B cell (primary cell): ENCODE results near the gene NTPCR. TPM values are rescaled to one million over a fixed set of nuclear protein-coding genes. Genes with fewer than 3 reads are reported as not detected.

Experiments used
- ATAC-seq: fragments of 200-7000 bp; cut with Tn5 transposase; one replicate; pipeline ENCODE4 v1.10.0; 2021; ENCODE audit warnings: low read depth, mild to moderate bottlenecking, moderate number of reproducible peaks, moderate library complexity
- CTCF ChIA-PET: fragments of 350-600 bp; sonication (Branson Sonifier 250); formaldehyde crosslinking; loops from one replicate; lab custom pipeline; 2021; ENCODE audit warnings: antibody characterized with exemption, inconsistent platforms; lab: Charles Lee
- POLR2A ChIA-PET: fragments of 350-600 bp; sonication (Branson Sonifier 250); formaldehyde crosslinking; loops from one replicate; lab custom pipeline; 2021; ENCODE audit warnings: antibody characterized with exemption; lab: Charles Lee
- DNase-seq: peaks from one replicate; pipeline ENCODE4 v3.0.0; 2013
- H2AFZ ChIP-seq: 2 replicates; pipeline ENCODE4 v1.6.1; 2012; ENCODE audit warnings: mild to moderate bottlenecking, low read depth, low read length; ENCODE audit not compliant: insufficient read depth, poor library complexity, severe bottlenecking
- H3K27ac ChIP-seq, 2 donors: 1 replicate in 1 of 2; 2 replicates in 1 of 2; pipeline ENCODE4 v1.5.1; 2012 to 2013; ENCODE audit warnings: low read length in 2 of 2, mild to moderate bottlenecking in 2 of 2, moderate library complexity in 1 of 2
- H3K27me3 ChIP-seq, 4 experiments: fragments of 200-600 bp in 1 of 4; sonication (generic) in 1 of 4; replicated peaks in 1 of 4; 1 replicate in 2 of 4; 2 replicates in 2 of 4; pipeline versions ENCODE4 v1.6.1 to v1.7.0; 2013 to 2016; ENCODE audit warnings: low read length in 3 of 4, mild to moderate bottlenecking in 2 of 4, mixed read lengths in 1 of 4, moderate library complexity in 1 of 4; ENCODE audit not compliant: insufficient read depth in 4 of 4, control insufficient read depth in 3 of 4; ENCODE audit errors: control extremely low read depth in 1 of 4
- H3K36me3 ChIP-seq, 2 experiments: replicated peaks in 1 of 2; 1 replicate in 1 of 2; 2 replicates in 1 of 2; pipeline versions ENCODE4 v1.6.1 to v1.7.1; 2013; ENCODE audit warnings: low read length in 1 of 2; ENCODE audit not compliant: insufficient read depth in 2 of 2, control insufficient read depth in 1 of 2; ENCODE audit errors: control extremely low read depth in 1 of 2, extremely low read depth in 1 of 2
- H3K4me1 ChIP-seq, 2 donors: fragments of 200-600 bp in 1 of 2; sonication (generic) in 1 of 2; 1 replicate in 1 of 2; 2 replicates in 1 of 2; pipeline versions ENCODE4 v1.5.1 to v1.6.1; 2013 to 2017; ENCODE audit warnings: low read length in 2 of 2; ENCODE audit not compliant: control insufficient read depth in 2 of 2, insufficient read depth in 2 of 2
- H3K4me2 ChIP-seq: replicated peaks from 2 replicates; pipeline ENCODE3; 2012; ENCODE audit warnings: mild to moderate bottlenecking, low read depth, low read length; ENCODE audit not compliant: poor library complexity, severe bottlenecking
- H3K4me3 ChIP-seq, 5 experiments: fragments of 200-600 bp in 1 of 5; sonication (generic) in 1 of 5; 1 replicate in 3 of 5; 2 replicates in 2 of 5; pipeline versions ENCODE4 v1.5.1 to v1.7.0; 2011 to 2016; ENCODE audit warnings: low read length in 4 of 5, mild to moderate bottlenecking in 4 of 5, low read depth in 2 of 5, control low read depth in 1 of 5, moderate library complexity in 1 of 5; ENCODE audit not compliant: insufficient read depth in 1 of 5; ENCODE audit errors: control extremely low read depth in 1 of 5, extremely low read depth in 1 of 5
- H3K79me2 ChIP-seq: fragments of 200-600 bp; sonication (generic); one replicate; pipeline ENCODE4 v1.6.0; 2016; ENCODE audit warnings: low read length; ENCODE audit not compliant: control insufficient read depth, insufficient read depth
- H3K9ac ChIP-seq: fragments of 200-600 bp; sonication (generic); 2 replicates; pipeline ENCODE4 v1.6.1; 2017; ENCODE audit warnings: mild to moderate bottlenecking, low read length, moderate library complexity
- H3K9me3 ChIP-seq, 3 donors: one replicate each; pipeline versions ENCODE4 v1.6.1 to v1.7.1; 2013; ENCODE audit warnings: low read length in 2 of 3; ENCODE audit not compliant: control insufficient read depth in 2 of 3, insufficient read depth in 1 of 3; ENCODE audit errors: control extremely low read depth in 1 of 3
- H4K20me1 ChIP-seq: 2 replicates; pipeline ENCODE4 v1.6.0; 2012; ENCODE audit warnings: mild to moderate bottlenecking, low read length; ENCODE audit not compliant: insufficient read depth, control insufficient read depth, poor library complexity, severe bottlenecking
- H3K27ac Mint-ChIP-seq: one replicate; pipeline ENCODE4 v1.8.0; 2021; ENCODE audit warnings: mixed read lengths
- H3K27me3 Mint-ChIP-seq: one replicate; pipeline ENCODE4 v1.8.0; 2021; ENCODE audit warnings: mixed read lengths
- H3K4me1 Mint-ChIP-seq: one replicate; pipeline ENCODE4 v1.8.0; 2021; ENCODE audit warnings: mixed read lengths
- H3K4me3 Mint-ChIP-seq: one replicate; pipeline ENCODE4 v1.8.0; 2021; ENCODE audit warnings: mixed read lengths
- H3K9me3 Mint-ChIP-seq: one replicate; pipeline ENCODE4 v1.8.0; 2022; ENCODE audit warnings: mixed read lengths; ENCODE audit not compliant: insufficient read depth
- EZH2 ChIP-seq: IDR thresholded peaks from 2 replicates; pipeline ENCODE4 v1.6.1; 2012; ENCODE audit warnings: borderline replicate concordance, low read depth, mild to moderate bottlenecking, moderate library complexity, low read length; ENCODE audit not compliant: insufficient read depth, poor library complexity, severe bottlenecking
- WGBS: methylation state at CpG from one replicate; pipeline ENCODE4 v1.1.5; 2013; ENCODE audit warnings: missing lambda C conversion rate; ENCODE audit not compliant: insufficient coverage; 5-methylcytosine and 5-hydroxymethylcytosine counted together
- intact Hi-C: fragments of 100-400 bp; cut with micrococcal nuclease; formaldehyde crosslinking; loops from one replicate; pipeline ENCODE4 v1.10.0; 2022
- polyA plus RNA-seq: library from polyadenylated mRNA; depleted of rRNA; stranded (reverse); fragments of >200 nt; gene quantifications from 2 replicates; pipeline ENCODE4 v1.2.3, GENCODE V29; 2012
- total RNA-seq, 2 donors: library from RNA; stranded (reverse); fragments of 120-200 nt in 1 of 2; gene quantifications; 1 replicate in 1 of 2; 2 replicates in 1 of 2; pipeline versions ENCODE4 v1.2.3 to v1.2.4, GENCODE V29; 2013 to 2022
- TF ChIP-seq, protein P1 (sequence below): fragments of 200-600 bp; IDR thresholded peaks from one replicate; pipeline ENCODE4 v1.8.0; 2022; ENCODE audit warnings: antibody characterized with exemption, mild to moderate bottlenecking

NTPCR gene
- total and polyA plus RNA-seq, 2 donors (not counting 1 experiment from before 2014, with no cell fraction given) = 7.6 to 16.5 TPM

DNA sequence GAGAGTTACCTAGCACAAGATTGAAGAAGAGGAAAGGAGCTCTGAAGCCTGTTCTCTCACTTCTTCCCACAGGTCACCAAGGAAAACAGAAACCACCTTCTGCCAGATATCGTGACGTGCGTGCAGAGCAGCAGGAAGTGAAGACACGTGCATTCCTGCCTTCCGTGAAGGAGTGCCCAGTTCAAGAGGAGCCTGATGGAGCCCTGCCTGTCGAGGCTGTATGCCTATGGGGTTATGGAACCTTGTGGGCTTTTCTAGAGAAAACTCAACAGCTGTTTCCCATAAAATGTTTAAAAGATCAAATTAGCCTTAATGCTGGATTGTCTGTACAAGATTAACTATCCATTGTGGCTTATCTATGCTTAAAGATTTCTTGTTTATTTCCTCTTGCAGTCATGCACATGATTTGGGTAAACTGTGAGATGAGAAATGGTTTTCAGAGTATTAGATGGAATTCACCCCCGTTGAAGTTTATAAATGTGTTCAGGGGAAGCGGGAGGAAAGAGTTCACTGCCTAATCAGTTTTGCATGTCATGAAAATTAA, 27.8 kb downstream of the NTPCR start:
- CTCF ChIA-PET = no interaction called here
- 15% methylated on average over 5 of the region's 8 CpGs for WGBS

DNA sequence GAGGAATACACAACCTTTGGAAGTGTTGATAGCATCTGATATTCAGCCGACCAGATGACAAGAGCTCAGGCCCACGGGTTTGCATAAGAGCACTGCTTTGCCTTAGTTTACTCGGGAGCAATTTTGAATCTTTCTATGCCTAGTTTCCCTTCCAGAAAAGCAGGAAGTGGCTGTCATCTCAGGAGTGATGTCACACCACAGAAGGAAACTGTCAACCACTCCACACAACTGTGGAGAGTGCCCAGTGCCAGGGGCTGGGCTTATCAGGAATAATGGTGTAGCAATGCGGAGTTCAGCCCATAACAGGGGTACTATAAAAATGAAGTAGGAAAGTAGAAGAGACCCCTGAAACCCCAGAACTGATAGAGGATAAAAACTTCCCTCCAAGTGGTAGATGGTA, 28.4 kb downstream of the NTPCR start:
- intact Hi-C loops = no loop called here
- Mint-ChIP-seq H3K27me3 (no peaks in the 10 kb centered on the region), H3K4me1 (peaks cover 7% of the 10 kb centered on the region), H3K27ac (no peak overlapping the region), H3K4me3 (no peak overlapping the region), H3K9me3 (peaks cover 1% of the 10 kb centered on the region)
- POLR2A ChIA-PET = no interaction called here
- 25% methylated on average over 3 of the region's 4 CpGs for WGBS
- ATAC-seq (no peak), DNase-seq (no peak)
- Histone ChIP-seq H3K9me3 (peaks cover 0 to 1% (median under 1%) of the 10 kb centered on the region in 3 donors), H2AFZ (no peak overlapping the region), H3K4me2 (no peak overlapping the region), H3K4me3 (no peak overlapping the region), H3K4me1 (peaks cover 4 to 10% of the 10 kb centered on the region in 2 donors), H3K27me3 (no peaks in the 10 kb centered on the region), H3K9ac (no peak overlapping the region), H3K36me3 (peaks cover 0 to 17% of the 10 kb centered on the region in 2 experiments), H4K20me1 (no peaks in the 10 kb centered on the region), H3K27ac (no peak overlapping the region), H3K79me2 (no peaks in the 10 kb centered on the region)
- TF ChIP-seq EZH2 = no peak
- TF ChIP-seq, protein P1, sequence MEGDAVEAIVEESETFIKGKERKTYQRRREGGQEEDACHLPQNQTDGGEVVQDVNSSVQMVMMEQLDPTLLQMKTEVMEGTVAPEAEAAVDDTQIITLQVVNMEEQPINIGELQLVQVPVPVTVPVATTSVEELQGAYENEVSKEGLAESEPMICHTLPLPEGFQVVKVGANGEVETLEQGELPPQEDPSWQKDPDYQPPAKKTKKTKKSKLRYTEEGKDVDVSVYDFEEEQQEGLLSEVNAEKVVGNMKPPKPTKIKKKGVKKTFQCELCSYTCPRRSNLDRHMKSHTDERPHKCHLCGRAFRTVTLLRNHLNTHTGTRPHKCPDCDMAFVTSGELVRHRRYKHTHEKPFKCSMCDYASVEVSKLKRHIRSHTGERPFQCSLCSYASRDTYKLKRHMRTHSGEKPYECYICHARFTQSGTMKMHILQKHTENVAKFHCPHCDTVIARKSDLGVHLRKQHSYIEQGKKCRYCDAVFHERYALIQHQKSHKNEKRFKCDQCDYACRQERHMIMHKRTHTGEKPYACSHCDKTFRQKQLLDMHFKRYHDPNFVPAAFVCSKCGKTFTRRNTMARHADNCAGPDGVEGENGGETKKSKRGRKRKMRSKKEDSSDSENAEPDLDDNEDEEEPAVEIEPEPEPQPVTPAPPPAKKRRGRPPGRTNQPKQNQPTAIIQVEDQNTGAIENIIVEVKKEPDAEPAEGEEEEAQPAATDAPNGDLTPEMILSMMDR = no peak
- CTCF ChIA-PET = no interaction called here

More for the DNA sequence above, 27.8 kb downstream of the NTPCR start:
- intact Hi-C loops = no loop called here
- TF ChIP-seq, protein P1 = no peak
- no peak for TF ChIP-seq EZH2
- Histone ChIP-seq H3K36me3 (peaks cover 0 to 20% of the 10 kb centered on the region in 2 experiments), H3K4me2 (peak overlapping the region; percentile 11), H3K9ac (no peak overlapping the region), H3K27ac (no peak overlapping the region), H3K9me3 (peaks cover 0 to 6% (median 1%) of the 10 kb centered on the region in 3 donors), H3K4me1 (peaks cover 4 to 10% of the 10 kb centered on the region in 2 donors), H4K20me1 (no peaks in the 10 kb centered on the region), H2AFZ (no peak overlapping the region), H3K4me3 (no peak overlapping the region), H3K79me2 (no peaks in the 10 kb centered on the region), H3K27me3 (no peaks in the 10 kb centered on the region)
- H3K4me3 Mint-ChIP-seq = no peak overlapping the region
- no peak for DNase-seq
- peaks cover 5% of the 10 kb centered on the region for H3K9me3 Mint-ChIP-seq
- POLR2A ChIA-PET = no interaction called here
- no peak for ATAC-seq
- peaks cover 7% of the 10 kb centered on the region for H3K4me1 Mint-ChIP-seq
- H3K27ac Mint-ChIP-seq = peak overlapping the region; percentile 70
- H3K27me3 Mint-ChIP-seq = no peaks in the 10 kb centered on the region
